Neuronal stem cell (in vitro differentiated cells): ENCODE measurements around the gene RAP1GAP2.

Experiments
- DNase-seq: peaks from one replicate; pipeline ENCODE4 v3.0.0-alpha.2; 2013; ENCODE audit warnings: low spot score
- H2AFZ ChIP-seq: one replicate; pipeline ENCODE4 v1.6.1; 2013; ENCODE audit warnings: mild to moderate bottlenecking, low read length, inconsistent platforms
- H2AK5ac ChIP-seq: 2 replicates; pipeline ENCODE4 v1.6.1; 2013; ENCODE audit warnings: low read depth, mild to moderate bottlenecking, inconsistent platforms, low read length, moderate library complexity, mixed read lengths
- H2BK120ac ChIP-seq: 2 replicates; pipeline ENCODE4 v1.6.1; 2013; ENCODE audit warnings: low read depth, mild to moderate bottlenecking, inconsistent platforms, low read length, moderate library complexity, mixed read lengths
- H2BK12ac ChIP-seq: one replicate; pipeline ENCODE4 v1.6.1; 2013; ENCODE audit warnings: low read length, inconsistent platforms
- H2BK15ac ChIP-seq: 2 replicates; pipeline ENCODE4 v1.6.1; 2013; ENCODE audit warnings: mild to moderate bottlenecking, low read length, inconsistent platforms, mixed read lengths
- H2BK5ac ChIP-seq: one replicate; pipeline ENCODE4 v1.6.1; 2013; ENCODE audit warnings: inconsistent platforms, mild to moderate bottlenecking, low read length, moderate library complexity
- H3K14ac ChIP-seq: one replicate; pipeline ENCODE4 v1.6.1; 2013; ENCODE audit warnings: low read length, inconsistent platforms
- H3K18ac ChIP-seq: 2 replicates; pipeline ENCODE4 v1.6.1; 2013; ENCODE audit warnings: low read length, inconsistent platforms
- H3K23ac ChIP-seq: 2 replicates; pipeline ENCODE4 v1.6.1; 2013; ENCODE audit warnings: low read depth, mild to moderate bottlenecking, mixed read lengths, low read length, inconsistent platforms; ENCODE audit not compliant: poor library complexity
- H3K27ac ChIP-seq: replicated peaks from 3 replicates; pipeline ENCODE4 v1.5.1; 2013; ENCODE audit warnings: low read length, inconsistent platforms
- H3K27me3 ChIP-seq, 3 experiments: 2 replicates each; pipeline ENCODE4 v1.6.1; 2013; ENCODE audit warnings: low read length in 3 of 3, mild to moderate bottlenecking in 2 of 3, inconsistent platforms in 1 of 3, low read depth in 1 of 3, mixed read lengths in 1 of 3, moderate library complexity in 1 of 3; ENCODE audit not compliant: control insufficient read depth in 3 of 3, insufficient read depth in 3 of 3
- H3K36me3 ChIP-seq, 2 donors: replicated peaks in 1 of 2; 2 replicates each; pipeline ENCODE4 v1.6.1; 2013; ENCODE audit warnings: low read length in 2 of 2; ENCODE audit not compliant: control insufficient read depth in 2 of 2, insufficient read depth in 2 of 2
- H3K4ac ChIP-seq: 2 replicates; pipeline ENCODE4 v1.6.1; 2013; ENCODE audit warnings: inconsistent platforms, mild to moderate bottlenecking, low read length, moderate library complexity
- H3K4me1 ChIP-seq, 2 donors: 1 replicate in 1 of 2; 2 replicates in 1 of 2; pipeline ENCODE4 v1.6.1; 2013; ENCODE audit warnings: low read length in 2 of 2, low read depth in 1 of 2; ENCODE audit not compliant: control insufficient read depth in 2 of 2, insufficient read depth in 1 of 2
- H3K4me2 ChIP-seq: one replicate; pipeline ENCODE4 v1.6.1; 2013; ENCODE audit warnings: mild to moderate bottlenecking, low read length, inconsistent platforms; ENCODE audit not compliant: insufficient read depth, poor library complexity, severe bottlenecking
- H3K4me3 ChIP-seq, 2 donors: 2 replicates each; pipeline ENCODE4 v1.5.1; 2013; ENCODE audit warnings: low read length in 2 of 2, mild to moderate bottlenecking in 2 of 2, inconsistent platforms in 1 of 2, moderate library complexity in 1 of 2
- H3K79me1 ChIP-seq: one replicate; pipeline ENCODE4 v1.6.1; 2013; ENCODE audit warnings: low read depth, mild to moderate bottlenecking, inconsistent platforms, low read length, moderate library complexity
- H3K9ac ChIP-seq: one replicate; pipeline ENCODE4 v1.6.1; 2013; ENCODE audit warnings: mild to moderate bottlenecking, low read depth, low read length, inconsistent platforms; ENCODE audit not compliant: poor library complexity
- H3K9me3 ChIP-seq, 2 donors: replicated peaks in 1 of 2; 2 replicates each; pipeline versions ENCODE3 to v1.6.1; 2013; ENCODE audit warnings: low read length in 2 of 2, mild to moderate bottlenecking in 2 of 2, inconsistent platforms in 1 of 2, low read depth in 1 of 2, mixed read lengths in 1 of 2, moderate library complexity in 1 of 2; ENCODE audit not compliant: control insufficient read depth in 2 of 2, insufficient read depth in 1 of 2
- H4K8ac ChIP-seq: one replicate; pipeline ENCODE4 v1.6.1; 2013; ENCODE audit warnings: low read depth, mild to moderate bottlenecking, inconsistent platforms, low read length, moderate library complexity
- H4K91ac ChIP-seq: one replicate; pipeline ENCODE4 v1.6.1; 2013; ENCODE audit warnings: low read length, low read depth, mild to moderate bottlenecking, inconsistent platforms; ENCODE audit not compliant: poor library complexity
- WGBS, 2 donors: extraction: QIAGEN DNeasy Blood & Tissue Kit; methylation state at CpG; one replicate each; pipeline ENCODE4 v1.1.7; 2013; ENCODE audit warnings: missing lambda C conversion rate in 2 of 2, mixed read lengths in 1 of 2; ENCODE audit not compliant: insufficient read length in 2 of 2, insufficient replicate concordance in 1 of 2; ENCODE audit errors: extremely low coverage in 2 of 2; 5-methylcytosine and 5-hydroxymethylcytosine counted together

Gene RAP1GAP2

GRCh38 chr17:3004150-3004801, 208.0 kb downstream of the RAP1GAP2 start:
- Histone ChIP-seq H3K4me1 (peaks cover 0 to 7% of the 10 kb centered on the region in 2 donors), H2AK5ac (peak overlapping the region; percentile 83), H3K36me3 (no peaks in the 10 kb centered on the region), H4K8ac (no peak overlapping the region), H3K27me3 (no peaks in the 10 kb centered on the region), H3K9ac (no peak overlapping the region), H3K27ac (no peak overlapping the region), H3K4me3 (no peak overlapping the region), H3K18ac (peak overlapping the region; percentile 73), H2BK5ac (no peak overlapping the region), H2BK120ac (no peak overlapping the region), H2BK15ac (no peak overlapping the region), H3K23ac (no peak overlapping the region), H4K91ac (no peak overlapping the region), H3K4ac (no peak overlapping the region), H3K9me3 (no peaks in the 10 kb centered on the region), H3K79me1 (no peaks in the 10 kb centered on the region), H2AFZ (no peak overlapping the region), H3K4me2 (no peak overlapping the region), H3K14ac (peak overlapping the region; percentile 65), H2BK12ac (peak overlapping the region; percentile 67)
- WGBS, 2 donors, result no CpG with 5 or more reads among the region's 36 CpGs
- no peak for DNase-seq

GRCh38 chr17:3004925-3005324, 208.7 kb downstream of the RAP1GAP2 start:
- no peaks in the 10 kb centered on the region for H3K27me3 ChIP-seq
- no CpG with 5 or more reads among the region's 13 CpGs for WGBS, 2 donors
- H2AK5ac ChIP-seq, result no peak overlapping the region
- H3K9me3 ChIP-seq, result no peaks in the 10 kb centered on the region
- H3K23ac ChIP-seq, result no peak overlapping the region
- H2BK5ac ChIP-seq, result no peak overlapping the region
- H4K91ac ChIP-seq, result no peak overlapping the region
- no peak overlapping the region for H3K4ac ChIP-seq
- H3K14ac ChIP-seq, result no peak overlapping the region
- H3K27ac ChIP-seq, result no peak overlapping the region
- no peak overlapping the region for H3K9ac ChIP-seq
- H3K18ac ChIP-seq, result peak overlapping the region; percentile 6
- no peaks in the 10 kb centered on the region for H3K79me1 ChIP-seq
- no peak overlapping the region for H3K4me3 ChIP-seq
- no peak for DNase-seq
- H2BK15ac ChIP-seq, result no peak overlapping the region
- H4K8ac ChIP-seq, result no peak overlapping the region
- H3K4me2 ChIP-seq, result no peak overlapping the region
- H2BK12ac ChIP-seq, result no peak overlapping the region
- H2BK120ac ChIP-seq, result no peak overlapping the region
- H3K4me1 ChIP-seq, result peaks cover 0 to 7% of the 10 kb centered on the region in 2 donors
- H2AFZ ChIP-seq, result no peak overlapping the region
- H3K36me3 ChIP-seq, result no peaks in the 10 kb centered on the region

GRCh38 chr17:3005696-3006095, 209.5 kb downstream of the RAP1GAP2 start:
- no peak overlapping the region for H3K4me2 ChIP-seq
- no peak overlapping the region for H2BK12ac ChIP-seq
- H4K91ac ChIP-seq, result no peak overlapping the region
- no peak overlapping the region for H3K4ac ChIP-seq
- peak overlapping the region; percentile 27 for H3K18ac ChIP-seq
- peaks cover 0 to 7% of the 10 kb centered on the region in 2 donors for H3K4me1 ChIP-seq
- no peak overlapping the region for H2BK15ac ChIP-seq
- H4K8ac ChIP-seq, result no peak overlapping the region
- no peak overlapping the region for H2AK5ac ChIP-seq
- no peak overlapping the region for H3K9ac ChIP-seq
- no peak overlapping the region for H3K4me3 ChIP-seq
- no peaks in the 10 kb centered on the region for H3K79me1 ChIP-seq
- no peak for DNase-seq
- H2AFZ ChIP-seq, result no peak overlapping the region
- H3K27me3 ChIP-seq, result no peaks in the 10 kb centered on the region
- no peak overlapping the region for H2BK120ac ChIP-seq
- H3K23ac ChIP-seq, result no peak overlapping the region
- H3K27ac ChIP-seq, result no peak overlapping the region
- H2BK5ac ChIP-seq, result peak overlapping the region; percentile 42
- no CpG with 5 or more reads among the region's 12 CpGs for WGBS, 2 donors
- no peak overlapping the region for H3K14ac ChIP-seq
- no peaks in the 10 kb centered on the region for H3K36me3 ChIP-seq
- H3K9me3 ChIP-seq, result no peaks in the 10 kb centered on the region

- H3K27ac ChIP-seq, result no peak overlapping the region
- H3K36me3 ChIP-seq, result no peaks in the 10 kb centered on the region
- no peaks in the 10 kb centered on the region for H3K9me3 ChIP-seq
- H3K23ac ChIP-seq, result no peak overlapping the region
- no peak overlapping the region for H2AK5ac ChIP-seq
- H2BK120ac ChIP-seq, result no peak overlapping the region
- no peaks in the 10 kb centered on the region for H3K27me3 ChIP-seq
- peak overlapping the region; percentile 13 for H3K9ac ChIP-seq
- H2AFZ ChIP-seq, result no peak overlapping the region
- H3K4me2 ChIP-seq, result no peak overlapping the region
- no peak overlapping the region for H2BK15ac ChIP-seq
- no CpG with 5 or more reads among the region's 4 CpGs for WGBS, 2 donors
- no peak overlapping the region for H4K8ac ChIP-seq
- H4K91ac ChIP-seq, result no peak overlapping the region
- no peak overlapping the region for H2BK12ac ChIP-seq
- no peak overlapping the region for H3K18ac ChIP-seq
- peaks cover 0 to 7% of the 10 kb centered on the region in 2 donors for H3K4me1 ChIP-seq
- no peaks in the 10 kb centered on the region for H3K79me1 ChIP-seq
- DNase-seq, result no peak
- H3K4me3 ChIP-seq, result peak overlapping the region in 1 of 2 donors; percentile 35
- no peak overlapping the region for H3K4ac ChIP-seq
- H2BK5ac ChIP-seq, result no peak overlapping the region
- H3K14ac ChIP-seq, result peak overlapping the region; percentile 41
These were observed 210.6 kb downstream of the RAP1GAP2 start for GRCh38 chr17:3006801-3007200.
